Ishikawa (cell line): ENCODE results near the gene PSD4.

Source experiments
- CEBPB ChIP-seq: IDR thresholded peaks from 2 replicates; pipeline ENCODE4 v1.6.1; 2012
- CREB1 ChIP-seq: IDR thresholded peaks from 2 replicates; pipeline ENCODE4 v1.6.1; 2012; ENCODE audit warnings: low read depth
- EGR1 ChIP-seq: IDR thresholded peaks from 2 replicates; pipeline ENCODE4 v1.6.1; 2012
- EP300 ChIP-seq: IDR thresholded peaks from 2 replicates; pipeline ENCODE4 v1.6.1; 2012; ENCODE audit warnings: borderline replicate concordance
- FOXM1 ChIP-seq: IDR thresholded peaks from 2 replicates; pipeline ENCODE4 v1.6.1; 2012; ENCODE audit warnings: low read depth, borderline replicate concordance
- NFIC ChIP-seq: IDR thresholded peaks from 2 replicates; pipeline ENCODE4 v1.6.1; 2012
- RAD21 ChIP-seq: IDR thresholded peaks from 2 replicates; pipeline ENCODE4 v1.6.1; 2012; ENCODE audit warnings: low read depth
- TAF1 ChIP-seq: IDR thresholded peaks from 2 replicates; pipeline ENCODE4 v1.6.1; 2012; ENCODE audit warnings: low read depth, mild to moderate bottlenecking
- TCF12 ChIP-seq: IDR thresholded peaks from 2 replicates; pipeline ENCODE4 v1.6.1; 2012; ENCODE audit warnings: low read depth
- TEAD4 ChIP-seq: IDR thresholded peaks from 2 replicates; pipeline ENCODE4 v1.6.1; 2012
- YY1 ChIP-seq: IDR thresholded peaks from 2 replicates; pipeline ENCODE4 v1.6.1; 2012; ENCODE audit warnings: low read depth
- ZBTB7A ChIP-seq: IDR thresholded peaks from 2 replicates; pipeline ENCODE4 v1.6.1; 2012; ENCODE audit warnings: low read depth
- TF ChIP-seq, protein P1 (sequence below): IDR thresholded peaks from 2 replicates; pipeline ENCODE4 v1.6.1; 2012
- TF ChIP-seq, protein P2 (sequence below): IDR thresholded peaks from 2 replicates; pipeline ENCODE4 v1.6.1; 2012; ENCODE audit warnings: low read depth, mild to moderate bottlenecking
- TF ChIP-seq, protein P3 (sequence below): IDR thresholded peaks from 2 replicates; pipeline ENCODE4 v1.6.1; 2012

PSD4 gene

DNA sequence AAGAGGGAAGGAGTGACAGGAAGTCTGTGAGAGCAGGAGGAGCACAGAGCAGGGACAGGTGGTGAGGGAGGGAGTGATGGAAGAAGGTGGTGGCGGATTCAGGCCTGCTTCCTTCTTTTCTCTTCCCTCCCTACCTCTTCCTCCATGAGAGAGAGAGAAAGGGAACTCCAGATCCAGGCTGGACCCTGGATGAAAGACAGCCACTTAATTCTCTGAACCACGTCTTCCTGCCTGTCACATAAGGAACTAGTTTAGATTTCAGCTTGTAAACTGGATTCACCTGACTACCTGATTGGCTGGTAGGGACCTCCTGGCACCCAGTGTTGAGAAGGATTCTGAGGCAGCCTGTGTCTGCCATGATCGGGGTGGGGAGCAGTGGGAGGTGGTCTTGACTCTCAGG is 56.0 kb downstream of the PSD4 start:
- TF ChIP-seq YY1 (no peak), EP300 (no peak), TEAD4 (no peak), RAD21 (no peak), TAF1 (no peak), ZBTB7A (no peak), NFIC (no peak), CREB1 (no peak), CEBPB (no peak), EGR1 (no peak), TCF12 (no peak)
- TF ChIP-seq, protein P1, sequence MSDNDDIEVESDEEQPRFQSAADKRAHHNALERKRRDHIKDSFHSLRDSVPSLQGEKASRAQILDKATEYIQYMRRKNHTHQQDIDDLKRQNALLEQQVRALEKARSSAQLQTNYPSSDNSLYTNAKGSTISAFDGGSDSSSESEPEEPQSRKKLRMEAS = no peak
- TF ChIP-seq, protein P2, sequence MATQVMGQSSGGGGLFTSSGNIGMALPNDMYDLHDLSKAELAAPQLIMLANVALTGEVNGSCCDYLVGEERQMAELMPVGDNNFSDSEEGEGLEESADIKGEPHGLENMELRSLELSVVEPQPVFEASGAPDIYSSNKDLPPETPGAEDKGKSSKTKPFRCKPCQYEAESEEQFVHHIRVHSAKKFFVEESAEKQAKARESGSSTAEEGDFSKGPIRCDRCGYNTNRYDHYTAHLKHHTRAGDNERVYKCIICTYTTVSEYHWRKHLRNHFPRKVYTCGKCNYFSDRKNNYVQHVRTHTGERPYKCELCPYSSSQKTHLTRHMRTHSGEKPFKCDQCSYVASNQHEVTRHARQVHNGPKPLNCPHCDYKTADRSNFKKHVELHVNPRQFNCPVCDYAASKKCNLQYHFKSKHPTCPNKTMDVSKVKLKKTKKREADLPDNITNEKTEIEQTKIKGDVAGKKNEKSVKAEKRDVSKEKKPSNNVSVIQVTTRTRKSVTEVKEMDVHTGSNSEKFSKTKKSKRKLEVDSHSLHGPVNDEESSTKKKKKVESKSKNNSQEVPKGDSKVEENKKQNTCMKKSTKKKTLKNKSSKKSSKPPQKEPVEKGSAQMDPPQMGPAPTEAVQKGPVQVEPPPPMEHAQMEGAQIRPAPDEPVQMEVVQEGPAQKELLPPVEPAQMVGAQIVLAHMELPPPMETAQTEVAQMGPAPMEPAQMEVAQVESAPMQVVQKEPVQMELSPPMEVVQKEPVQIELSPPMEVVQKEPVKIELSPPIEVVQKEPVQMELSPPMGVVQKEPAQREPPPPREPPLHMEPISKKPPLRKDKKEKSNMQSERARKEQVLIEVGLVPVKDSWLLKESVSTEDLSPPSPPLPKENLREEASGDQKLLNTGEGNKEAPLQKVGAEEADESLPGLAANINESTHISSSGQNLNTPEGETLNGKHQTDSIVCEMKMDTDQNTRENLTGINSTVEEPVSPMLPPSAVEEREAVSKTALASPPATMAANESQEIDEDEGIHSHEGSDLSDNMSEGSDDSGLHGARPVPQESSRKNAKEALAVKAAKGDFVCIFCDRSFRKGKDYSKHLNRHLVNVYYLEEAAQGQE = no peak
- TF ChIP-seq, protein P3, sequence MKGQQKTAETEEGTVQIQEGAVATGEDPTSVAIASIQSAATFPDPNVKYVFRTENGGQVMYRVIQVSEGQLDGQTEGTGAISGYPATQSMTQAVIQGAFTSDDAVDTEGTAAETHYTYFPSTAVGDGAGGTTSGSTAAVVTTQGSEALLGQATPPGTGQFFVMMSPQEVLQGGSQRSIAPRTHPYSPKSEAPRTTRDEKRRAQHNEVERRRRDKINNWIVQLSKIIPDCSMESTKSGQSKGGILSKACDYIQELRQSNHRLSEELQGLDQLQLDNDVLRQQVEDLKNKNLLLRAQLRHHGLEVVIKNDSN = no peak

DNA sequence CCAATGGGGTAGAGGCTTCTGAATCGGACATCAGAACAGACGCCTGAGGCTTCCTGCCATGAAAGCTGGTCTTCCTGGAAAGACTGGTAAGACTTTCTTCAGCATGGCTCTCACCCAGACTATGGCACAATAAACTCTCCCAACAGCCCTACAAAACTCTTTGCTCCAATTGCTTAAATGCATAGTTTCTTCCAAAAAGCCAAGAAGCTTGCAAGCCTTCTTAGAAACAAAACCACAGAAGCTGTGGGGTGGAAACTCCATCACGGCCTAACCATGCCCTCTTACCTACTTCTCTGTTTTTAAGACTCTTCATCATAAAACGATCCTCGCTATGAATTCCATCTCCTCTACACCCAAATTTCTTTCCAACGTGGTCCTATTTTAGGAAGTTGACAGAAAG is 56.8 kb downstream of the PSD4 start:
- TF ChIP-seq EGR1 (no peak), TAF1 (no peak), TCF12 (no peak), NFIC (no peak), CREB1 (no peak), YY1 (no peak), ZBTB7A (no peak), CEBPB (no peak), FOXM1 (no peak), TEAD4 (no peak)
- TF ChIP-seq, protein P2 = no peak
- TF ChIP-seq, protein P1 = no peak
- TF ChIP-seq, protein P3 = no peak

DNA sequence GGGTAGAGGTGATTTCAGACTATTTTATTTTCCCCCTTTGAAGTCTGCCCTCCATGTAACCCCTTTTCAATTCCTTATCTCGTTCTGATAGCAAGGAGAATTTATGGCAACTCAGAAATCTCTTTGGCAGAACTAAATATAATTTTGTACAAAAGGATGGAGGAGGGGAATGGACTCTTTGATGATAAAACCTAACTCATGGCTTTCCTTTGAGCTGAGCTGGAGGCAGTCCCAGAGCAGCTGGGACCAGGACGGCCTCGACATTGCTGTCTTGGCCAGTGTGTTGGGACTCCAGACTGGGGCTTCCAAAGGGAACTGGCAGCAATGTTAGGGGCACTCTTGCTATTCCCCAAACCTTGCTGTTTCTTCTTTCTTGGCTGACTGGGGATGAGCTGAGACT is 57.3 kb downstream of the PSD4 start:
- TF ChIP-seq TAF1 (no peak), CEBPB (no peak), TCF12 (no peak), CREB1 (no peak), ZBTB7A (no peak), EP300 (no peak), FOXM1 (no peak), EGR1 (no peak), NFIC (no peak), RAD21 (no peak), YY1 (no peak), TEAD4 (no peak)
- TF ChIP-seq, protein P1 = no peak
- TF ChIP-seq, protein P3 = no peak
- TF ChIP-seq, protein P2 = no peak

DNA sequence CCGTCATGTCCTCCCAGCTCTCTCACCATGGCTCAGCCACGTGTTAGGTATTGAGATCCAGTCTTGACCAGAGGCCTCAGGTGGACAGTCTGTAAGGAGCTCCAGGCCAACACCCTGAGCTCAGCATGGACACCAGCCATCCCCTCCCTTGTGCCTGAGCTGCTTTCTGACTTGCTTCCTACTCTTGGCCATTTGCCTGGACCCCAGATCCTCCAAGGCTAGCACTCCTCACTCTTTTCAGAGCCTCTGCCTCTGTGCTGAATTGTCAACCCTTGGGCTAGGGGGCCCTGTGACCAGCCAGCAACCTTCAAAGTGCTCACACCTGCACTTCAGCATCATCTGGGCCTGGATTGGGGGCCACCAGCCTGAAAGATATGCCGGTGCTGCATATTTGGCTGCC is 58.4 kb downstream of the PSD4 start:
- TF ChIP-seq TAF1 = no peak
- TF ChIP-seq, protein P1 = no peak
- TF ChIP-seq YY1 = no peak
- no peak for TF ChIP-seq EP300
- TF ChIP-seq CEBPB = no peak
